Measurements from ENCODE around the gene CPNE5. TPM values are rescaled to one million over a fixed set of nuclear protein-coding genes. Genes with fewer than 3 reads are reported as not detected.
A peak's percentile ranks its signal among the peaks of the same experiment; 100 is the strongest.

CPNE5 gene
- total and polyA plus RNA-seq, 9 of the 15 experiments (the other 6 are each of a cell fraction or from before 2014, with no cell fraction given), result 0.14 to 1.0 (median 0.46) TPM; not detected in 2

DNA sequence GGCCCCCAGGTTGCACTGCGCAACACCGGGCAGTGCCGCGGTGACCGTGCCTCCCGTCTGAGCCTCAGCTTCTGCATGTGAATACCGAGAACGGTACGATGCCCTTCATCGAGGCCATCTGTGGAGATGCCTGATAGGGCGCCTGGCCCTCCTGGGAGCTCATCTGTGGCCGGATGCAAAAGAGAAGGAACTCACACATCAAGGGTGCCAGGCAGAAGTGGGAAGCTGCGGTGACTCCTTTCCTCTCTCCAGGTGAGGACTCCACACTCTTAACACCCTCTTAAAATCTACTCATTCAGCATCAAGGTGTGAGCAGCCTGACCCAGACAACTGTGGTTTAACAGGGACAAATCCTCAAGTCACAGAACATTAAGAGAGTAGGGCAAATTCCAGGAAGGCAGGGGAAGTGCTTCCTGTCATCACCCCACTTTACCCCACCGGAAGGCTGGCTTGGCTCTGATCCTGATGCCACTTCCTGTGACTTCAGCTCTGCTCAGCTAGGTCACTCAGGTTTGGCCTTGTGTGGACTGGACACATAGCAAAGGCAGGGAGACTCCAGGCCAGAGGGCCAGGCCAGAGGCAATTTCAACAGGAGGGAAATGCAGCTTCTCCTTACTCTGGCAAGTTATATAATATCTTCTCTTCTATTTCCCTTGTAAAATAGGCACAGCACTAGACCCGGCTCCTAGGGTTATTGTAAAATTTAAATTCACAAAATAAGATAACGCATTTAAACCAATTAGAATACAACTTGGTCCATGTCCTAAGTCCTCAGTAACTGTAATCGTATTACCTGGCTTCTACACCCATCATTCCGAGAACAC, 69.4 kb downstream of the CPNE5 start (continued):
- TF ChIP-seq, protein P1, sequence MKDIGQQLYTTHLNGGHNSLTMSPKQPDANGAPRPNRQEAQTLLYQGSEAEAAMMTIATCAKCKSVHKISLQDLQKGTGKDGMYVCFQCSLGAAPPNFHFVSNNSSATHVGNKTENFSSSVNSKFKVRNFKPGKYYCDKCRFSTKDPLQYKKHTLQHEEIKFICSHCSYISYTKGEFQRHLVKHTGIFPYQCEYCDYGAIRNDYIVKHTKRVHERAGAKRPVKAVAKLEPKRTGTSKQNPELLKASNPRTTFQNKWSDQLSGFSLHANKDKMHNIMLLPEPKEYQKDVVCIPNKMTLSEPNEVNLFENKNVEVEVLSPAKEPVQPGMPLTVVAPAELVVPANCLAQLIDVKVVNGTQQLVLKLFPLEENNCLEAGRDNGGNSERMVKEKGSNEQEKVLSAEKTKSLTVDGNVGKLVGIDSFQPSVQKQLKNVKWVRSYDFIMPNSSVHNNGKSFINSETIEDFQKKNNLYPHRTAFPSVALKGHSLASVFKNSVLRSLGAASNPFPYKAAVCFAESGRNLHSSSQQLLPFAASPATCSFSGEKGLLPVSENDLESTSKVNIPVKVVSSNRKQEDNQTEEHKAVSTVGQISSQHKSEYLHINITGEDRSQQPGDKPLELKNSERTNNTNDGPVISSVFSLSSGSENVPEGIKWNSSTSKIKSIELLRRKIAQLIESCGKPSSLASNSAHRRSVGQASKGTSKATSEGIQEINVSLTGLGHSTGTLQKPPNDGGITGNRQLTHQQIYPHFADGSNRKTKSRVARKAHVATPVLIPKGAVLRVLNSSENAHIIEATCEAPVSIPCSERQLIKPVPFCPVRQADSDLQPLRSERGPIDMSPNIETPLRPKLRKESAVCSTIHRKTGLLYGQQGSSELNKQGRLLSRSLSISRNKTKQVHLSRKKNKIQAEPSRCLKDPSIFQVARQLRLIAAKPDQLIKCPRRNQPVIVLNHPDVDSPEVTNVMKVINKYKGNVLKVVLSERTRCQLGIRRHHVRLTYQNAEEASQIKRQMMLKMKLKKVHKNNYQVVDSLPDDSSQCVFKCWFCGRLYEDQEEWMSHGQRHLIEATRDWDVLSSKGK (CRISPR knock-in tag; IDR thresholded peaks at IDR 0.05), result no peak
- no peak for TF ChIP-seq ZNF24 (IDR thresholded peaks at IDR 0.05)
- TF ChIP-seq ETV1 (tag; conservative IDR thresholded peaks at IDR 0.05; ENCODE audit: low read depth), result peak; percentile 80
- TF ChIP-seq, protein P2, sequence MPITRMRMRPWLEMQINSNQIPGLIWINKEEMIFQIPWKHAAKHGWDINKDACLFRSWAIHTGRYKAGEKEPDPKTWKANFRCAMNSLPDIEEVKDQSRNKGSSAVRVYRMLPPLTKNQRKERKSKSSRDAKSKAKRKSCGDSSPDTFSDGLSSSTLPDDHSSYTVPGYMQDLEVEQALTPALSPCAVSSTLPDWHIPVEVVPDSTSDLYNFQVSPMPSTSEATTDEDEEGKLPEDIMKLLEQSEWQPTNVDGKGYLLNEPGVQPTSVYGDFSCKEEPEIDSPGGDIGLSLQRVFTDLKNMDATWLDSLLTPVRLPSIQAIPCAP (CRISPR knock-in tag; IDR thresholded peaks at IDR 0.05; ENCODE audit: borderline replicate concordance), result no peak
- no peak for TF ChIP-seq PHF8 (IDR thresholded peaks at IDR 0.05; ENCODE audit: borderline replicate concordance, low read length)
- no peak for TF ChIP-seq EHMT2 (IDR thresholded peaks at IDR 0.05)
- no peak for TF ChIP-seq GABPB1 (CRISPR knock-in tag; IDR thresholded peaks at IDR 0.05)
- TF ChIP-seq KAT8 (IDR thresholded peaks at IDR 0.05; ENCODE audit: low read depth), result no peak
- TF ChIP-seq, protein P3, sequence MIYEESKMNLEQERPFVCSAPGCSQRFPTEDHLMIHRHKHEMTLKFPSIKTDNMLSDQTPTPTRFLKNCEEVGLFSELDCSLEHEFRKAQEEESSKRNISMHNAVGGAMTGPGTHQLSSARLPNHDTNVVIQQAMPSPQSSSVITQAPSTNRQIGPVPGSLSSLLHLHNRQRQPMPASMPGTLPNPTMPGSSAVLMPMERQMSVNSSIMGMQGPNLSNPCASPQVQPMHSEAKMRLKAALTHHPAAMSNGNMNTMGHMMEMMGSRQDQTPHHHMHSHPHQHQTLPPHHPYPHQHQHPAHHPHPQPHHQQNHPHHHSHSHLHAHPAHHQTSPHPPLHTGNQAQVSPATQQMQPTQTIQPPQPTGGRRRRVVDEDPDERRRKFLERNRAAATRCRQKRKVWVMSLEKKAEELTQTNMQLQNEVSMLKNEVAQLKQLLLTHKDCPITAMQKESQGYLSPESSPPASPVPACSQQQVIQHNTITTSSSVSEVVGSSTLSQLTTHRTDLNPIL (CRISPR knock-in tag; IDR thresholded peaks at IDR 0.05), result 0 out of 2 replicates have a peak, but pooled peaks have one; percentile 37
- TF ChIP-seq NR4A1 (CRISPR knock-in tag; IDR thresholded peaks at IDR 0.05), result no peak
- no peak for TF ChIP-seq NR4A1 (tag; IDR thresholded peaks at IDR 0.05)
- no peak for TF ChIP-seq RAD51 (IDR thresholded peaks at IDR 0.05; ENCODE audit: borderline replicate concordance, low read depth)
- TF ChIP-seq ZKSCAN3 (CRISPR knock-in tag; IDR thresholded peaks at IDR 0.05), result no peak
- TF ChIP-seq SUPT5H (IDR thresholded peaks at IDR 0.05), result no peak
- TF ChIP-seq ZNF707 (CRISPR knock-in tag; conservative IDR thresholded peaks at IDR 0.05), result no peak
- no peak for TF ChIP-seq ZNF76 (CRISPR knock-in tag; IDR thresholded peaks at IDR 0.05; ENCODE audit: borderline replicate concordance)
- 0 out of 2 replicates have a peak, but pooled peaks have one; percentile 23 for TF ChIP-seq BCL6 (CRISPR knock-in tag; IDR thresholded peaks at IDR 0.05)
- TF ChIP-seq, protein P4, sequence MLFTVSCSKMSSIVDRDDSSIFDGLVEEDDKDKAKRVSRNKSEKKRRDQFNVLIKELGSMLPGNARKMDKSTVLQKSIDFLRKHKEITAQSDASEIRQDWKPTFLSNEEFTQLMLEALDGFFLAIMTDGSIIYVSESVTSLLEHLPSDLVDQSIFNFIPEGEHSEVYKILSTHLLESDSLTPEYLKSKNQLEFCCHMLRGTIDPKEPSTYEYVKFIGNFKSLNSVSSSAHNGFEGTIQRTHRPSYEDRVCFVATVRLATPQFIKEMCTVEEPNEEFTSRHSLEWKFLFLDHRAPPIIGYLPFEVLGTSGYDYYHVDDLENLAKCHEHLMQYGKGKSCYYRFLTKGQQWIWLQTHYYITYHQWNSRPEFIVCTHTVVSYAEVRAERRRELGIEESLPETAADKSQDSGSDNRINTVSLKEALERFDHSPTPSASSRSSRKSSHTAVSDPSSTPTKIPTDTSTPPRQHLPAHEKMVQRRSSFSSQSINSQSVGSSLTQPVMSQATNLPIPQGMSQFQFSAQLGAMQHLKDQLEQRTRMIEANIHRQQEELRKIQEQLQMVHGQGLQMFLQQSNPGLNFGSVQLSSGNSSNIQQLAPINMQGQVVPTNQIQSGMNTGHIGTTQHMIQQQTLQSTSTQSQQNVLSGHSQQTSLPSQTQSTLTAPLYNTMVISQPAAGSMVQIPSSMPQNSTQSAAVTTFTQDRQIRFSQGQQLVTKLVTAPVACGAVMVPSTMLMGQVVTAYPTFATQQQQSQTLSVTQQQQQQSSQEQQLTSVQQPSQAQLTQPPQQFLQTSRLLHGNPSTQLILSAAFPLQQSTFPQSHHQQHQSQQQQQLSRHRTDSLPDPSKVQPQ (CRISPR knock-in tag; IDR thresholded peaks at IDR 0.05; ENCODE audit: borderline replicate concordance), result no peak
- 0 out of 2 replicates have a peak, but pooled peaks have one; percentile 49 for TF ChIP-seq ZNF584 (CRISPR knock-in tag; IDR thresholded peaks at IDR 0.05; ENCODE audit: low read depth)
- no peak for TF ChIP-seq RB1 (IDR thresholded peaks at IDR 0.05; ENCODE audit: low read depth)
